Erythroblast (primary cell): Measurements from ENCODE around the gene SUPT6H.

Experiments
- GATA1 ChIP-seq: IDR thresholded peaks from 2 replicates; pipeline ENCODE4 v1.6.1; 2011; ENCODE audit warnings: low read depth, mild to moderate bottlenecking, control low read depth, low read length, moderate library complexity
- POLR2A ChIP-seq: IDR thresholded peaks from 2 replicates; pipeline ENCODE4 v1.6.1; 2011; ENCODE audit warnings: mild to moderate bottlenecking, low read length

GRCh38 chr17:28734712-28735241 lies 72.8 kb downstream of the SUPT6H start:
- TF ChIP-seq POLR2A, result no peak
- TF ChIP-seq GATA1, result no peak
